Body of pancreas (tissue), 4 donors: ENCODE measurements around the gene SSTR1. TPM values are rescaled to one million over a fixed set of nuclear protein-coding genes. Genes with fewer than 3 reads are reported as not detected.

Experiments
- ATAC-seq: fragments of 150-250 bp; one replicate; pipeline ENCODE4 v1.9.1; 2016
- DNase-seq, 4 donors: peaks; one replicate each; pipeline ENCODE4 v3.0.0-alpha.2; 2019
- H3K27ac ChIP-seq, 4 donors: fragments of 200-600 bp; sonication (generic); 1 replicate in 3 of 4; 2 replicates in 1 of 4; pipeline versions ENCODE4 v1.5.1 to v1.6.1; 2016 to 2019; ENCODE audit warnings: mild to moderate bottlenecking in 1 of 4, mixed read lengths in 1 of 4, moderate library complexity in 1 of 4
- H3K27me3 ChIP-seq, 2 donors: fragments of 200-600 bp; sonication (generic); one replicate each; pipeline ENCODE4 v1.6.0; 2016; ENCODE audit warnings: mild to moderate bottlenecking in 1 of 2
- H3K36me3 ChIP-seq, 2 donors: fragments of 200-600 bp; sonication (generic); replicated peaks in 1 of 2; 2 replicates each; pipeline ENCODE4 v1.5.1; 2016; ENCODE audit warnings: low read depth in 2 of 2; ENCODE audit not compliant: insufficient read depth in 1 of 2
- H3K4me1 ChIP-seq: fragments of 200-600 bp; sonication (generic); one replicate; pipeline ENCODE4 v1.6.0; 2016
- H3K4me3 ChIP-seq, 2 donors: fragments of 200-600 bp; sonication (generic); 1 replicate in 1 of 2; 2 replicates in 1 of 2; pipeline ENCODE4 v1.5.1; 2016 to 2019
- H3K9me3 ChIP-seq, 3 donors: fragments of 200-600 bp; sonication (generic); 1 replicate in 2 of 3; 2 replicates in 1 of 3; pipeline ENCODE4 v1.5.1; 2016
- POLR2A ChIP-seq, 3 donors: fragments of 450-650 bp; IDR thresholded peaks; one replicate each; pipeline ENCODE4 v1.6.1; 2016; ENCODE audit warnings: antibody characterized with exemption in 3 of 3, mild to moderate bottlenecking in 2 of 3
- WGBS, 2 donors: methylation state at CpG; one replicate each; pipeline ENCODE4 v1.1.5; 2017; 5-methylcytosine and 5-hydroxymethylcytosine counted together
- intact Hi-C: fragments of 100-400 bp; cut with DNase I; formaldehyde crosslinking; loops from one replicate; pipeline ENCODE4 v1.15.1; 2023
- total RNA-seq, 2 donors: library from RNA; depleted of rRNA; stranded (reverse); fragments of >200 nt; gene quantifications; one replicate each; pipeline ENCODE4 v1.1.0, GENCODE V29; 2016
- TF ChIP-seq, protein P1 (sequence below), 7 experiments: fragments of 450-650 bp in 4 of 7; fragments of 200-600 bp in 3 of 7; sonication (generic) in 3 of 7; IDR thresholded peaks; one replicate each; pipeline ENCODE4 v1.5.1; 2016 to 2019; ENCODE audit warnings: antibody characterized with exemption in 7 of 7

The SSTR1 gene
- total RNA-seq, 2 donors from 2014 or later: 1.3 to 5.3 TPM

DNA sequence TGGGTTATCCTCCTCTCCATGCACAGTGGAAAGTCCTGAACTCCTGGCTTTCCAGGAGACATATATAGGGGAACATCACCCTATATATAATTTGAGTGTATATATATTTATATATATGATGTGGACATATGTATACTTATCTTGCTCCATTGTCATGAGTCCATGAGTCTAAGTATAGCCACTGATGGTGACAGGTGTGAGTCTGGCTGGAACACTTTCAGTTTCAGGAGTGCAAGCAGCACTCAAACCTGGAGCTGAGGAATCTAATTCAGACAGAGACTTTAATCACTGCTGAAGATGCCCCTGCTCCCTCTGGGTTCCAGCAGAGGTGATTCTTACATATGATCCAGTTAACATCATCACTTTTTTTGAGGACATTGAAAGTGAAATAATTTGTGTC lies 4.4 kb downstream of the SSTR1 start:
- H3K36me3 ChIP-seq: no peaks in the 10 kb centered on the region
- H3K27me3 ChIP-seq: no peaks in the 10 kb centered on the region
- no peaks in the 10 kb centered on the region for H3K9me3 ChIP-seq
- intact Hi-C loops: no loop called here
- no peak for TF ChIP-seq POLR2A (IDR thresholded peaks at IDR 0.05)
- TF ChIP-seq, protein P1, sequence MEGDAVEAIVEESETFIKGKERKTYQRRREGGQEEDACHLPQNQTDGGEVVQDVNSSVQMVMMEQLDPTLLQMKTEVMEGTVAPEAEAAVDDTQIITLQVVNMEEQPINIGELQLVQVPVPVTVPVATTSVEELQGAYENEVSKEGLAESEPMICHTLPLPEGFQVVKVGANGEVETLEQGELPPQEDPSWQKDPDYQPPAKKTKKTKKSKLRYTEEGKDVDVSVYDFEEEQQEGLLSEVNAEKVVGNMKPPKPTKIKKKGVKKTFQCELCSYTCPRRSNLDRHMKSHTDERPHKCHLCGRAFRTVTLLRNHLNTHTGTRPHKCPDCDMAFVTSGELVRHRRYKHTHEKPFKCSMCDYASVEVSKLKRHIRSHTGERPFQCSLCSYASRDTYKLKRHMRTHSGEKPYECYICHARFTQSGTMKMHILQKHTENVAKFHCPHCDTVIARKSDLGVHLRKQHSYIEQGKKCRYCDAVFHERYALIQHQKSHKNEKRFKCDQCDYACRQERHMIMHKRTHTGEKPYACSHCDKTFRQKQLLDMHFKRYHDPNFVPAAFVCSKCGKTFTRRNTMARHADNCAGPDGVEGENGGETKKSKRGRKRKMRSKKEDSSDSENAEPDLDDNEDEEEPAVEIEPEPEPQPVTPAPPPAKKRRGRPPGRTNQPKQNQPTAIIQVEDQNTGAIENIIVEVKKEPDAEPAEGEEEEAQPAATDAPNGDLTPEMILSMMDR (IDR thresholded peaks at IDR 0.05): no peak
- H3K4me3 ChIP-seq: no peak overlapping the region
- DNase-seq: no peak
- H3K27ac ChIP-seq: no peak overlapping the region
- H3K4me1 ChIP-seq: peaks cover 44% of the 10 kb centered on the region
- no peak for ATAC-seq

DNA sequence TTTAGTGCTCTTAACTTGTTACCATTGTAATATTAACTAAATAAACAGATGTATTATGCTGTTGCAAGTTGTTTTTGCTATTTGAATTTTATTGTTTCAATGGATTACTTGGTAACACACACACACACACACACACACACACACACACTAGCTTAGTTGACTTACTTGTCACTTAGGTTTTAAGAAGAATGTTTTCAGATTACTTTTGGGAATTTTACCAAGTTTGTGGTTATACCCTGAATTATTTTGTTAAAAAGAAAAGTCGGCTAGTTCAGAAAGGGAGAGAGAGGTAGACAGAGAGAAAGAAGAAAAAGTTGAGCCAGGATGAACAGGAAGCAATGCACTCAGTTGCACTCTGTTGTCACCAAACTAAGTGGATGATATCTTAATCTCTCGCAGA lies 5.3 kb downstream of the SSTR1 start:
- WGBS, 2 donors: 85 to 91% methylated on average over 2 of the region's 2 CpGs
- DNase-seq (no peak), ATAC-seq (no peak)
- TF ChIP-seq, protein P1 (IDR thresholded peaks at IDR 0.05): no peak
- no peak for TF ChIP-seq POLR2A (IDR thresholded peaks at IDR 0.05)
- H3K27me3 ChIP-seq: no peaks in the 10 kb centered on the region
- no peaks in the 10 kb centered on the region for H3K9me3 ChIP-seq
- H3K36me3 ChIP-seq: no peaks in the 10 kb centered on the region
- intact Hi-C loops: no loop called here
- no peak overlapping the region for H3K4me3 ChIP-seq
- H3K27ac ChIP-seq: no peak overlapping the region
- H3K4me1 ChIP-seq: peaks cover 36% of the 10 kb centered on the region

DNA sequence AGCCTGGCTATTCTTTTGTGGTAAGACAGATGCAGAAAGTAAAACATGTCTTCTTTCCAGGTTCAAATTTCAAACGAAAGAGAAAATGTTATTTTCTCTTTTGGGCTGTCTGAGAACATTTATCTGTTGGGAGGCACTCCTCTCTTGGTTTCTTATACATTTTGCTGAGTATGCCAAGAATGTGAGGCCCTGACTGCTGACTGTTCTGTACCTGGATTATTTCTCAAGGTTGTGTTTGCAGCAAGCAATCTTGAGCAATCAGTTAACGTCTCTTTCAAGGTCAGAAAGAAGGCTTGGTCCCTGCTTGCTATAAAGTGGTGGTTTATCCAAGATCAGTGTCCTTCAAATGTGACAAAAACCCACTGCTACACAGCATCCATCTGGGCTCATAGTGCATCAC lies 9.8 kb downstream of the SSTR1 start:
- no peaks in the 10 kb centered on the region for H3K27me3 ChIP-seq
- H3K9me3 ChIP-seq: no peaks in the 10 kb centered on the region
- 26 to 27% methylated on average over 2 of the region's 2 CpGs for WGBS, 2 donors
- no peak overlapping the region for H3K4me3 ChIP-seq
- intact Hi-C loops: no loop called here
- H3K36me3 ChIP-seq: no peaks in the 10 kb centered on the region
- no peak for TF ChIP-seq POLR2A (IDR thresholded peaks at IDR 0.05)
- TF ChIP-seq, protein P1 (IDR thresholded peaks at IDR 0.05): no peak
- peaks cover 3% of the 10 kb centered on the region for H3K4me1 ChIP-seq
- H3K27ac ChIP-seq: no peak overlapping the region
- DNase-seq: no peak
- no peak for ATAC-seq

DNA sequence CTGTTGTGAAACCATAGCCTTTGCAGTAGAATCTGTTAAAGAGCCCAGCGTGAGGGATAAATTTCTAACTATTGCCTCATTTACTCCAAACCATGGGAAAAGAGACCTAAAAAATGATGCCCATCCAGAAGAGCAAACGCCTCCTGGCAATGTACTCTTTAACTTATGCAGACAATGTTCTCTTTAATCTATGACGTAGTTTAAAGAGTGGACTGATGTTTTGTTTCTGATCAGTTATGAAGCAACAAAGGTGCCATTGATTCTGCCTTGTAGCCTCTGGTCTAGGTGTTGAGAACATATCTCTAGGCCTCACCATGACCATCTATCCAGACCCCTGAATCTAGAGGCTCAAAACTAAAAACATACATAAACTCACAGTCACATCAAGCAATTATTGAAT lies 13.4 kb downstream of the SSTR1 start:
- WGBS, 2 donors: 82 to 87% methylated on average over 3 of the region's 3 CpGs
- H3K27ac ChIP-seq: no peak overlapping the region
- H3K27me3 ChIP-seq: no peaks in the 10 kb centered on the region
- intact Hi-C loops: no loop called here
- H3K9me3 ChIP-seq: no peaks in the 10 kb centered on the region
- DNase-seq (no peak), ATAC-seq (no peak)
- TF ChIP-seq, protein P1 (IDR thresholded peaks at IDR 0.05): no peak
- TF ChIP-seq POLR2A (IDR thresholded peaks at IDR 0.05): no peak
- H3K4me1 ChIP-seq: no peaks in the 10 kb centered on the region
- no peak overlapping the region for H3K4me3 ChIP-seq
- no peaks in the 10 kb centered on the region for H3K36me3 ChIP-seq

DNA sequence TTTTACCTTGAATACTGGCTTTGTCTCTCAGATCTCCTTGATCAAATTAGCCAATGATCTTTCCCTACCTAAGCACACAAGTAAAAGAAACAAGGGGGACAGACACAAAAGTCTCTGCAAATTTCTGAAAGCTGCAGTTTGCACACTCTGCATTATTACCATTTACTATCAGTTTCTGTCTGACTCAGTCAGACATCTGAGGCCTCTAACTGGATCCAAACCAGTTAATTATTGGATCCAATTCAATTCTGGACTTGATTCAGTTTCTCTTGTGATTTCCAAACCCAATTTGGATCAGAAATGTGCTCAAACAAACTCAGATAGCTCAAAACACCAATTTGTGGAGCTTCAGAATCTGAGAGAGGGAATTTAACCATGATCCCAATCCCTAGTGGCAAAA lies 16.6 kb downstream of the SSTR1 start:
- ATAC-seq (no peak), DNase-seq (no peak)
- no peak for TF ChIP-seq POLR2A (IDR thresholded peaks at IDR 0.05)
- TF ChIP-seq, protein P1 (IDR thresholded peaks at IDR 0.05): no peak
- intact Hi-C loops: no loop called here
- H3K4me3 ChIP-seq: no peak overlapping the region
- no peak overlapping the region for H3K27ac ChIP-seq
- no peaks in the 10 kb centered on the region for H3K9me3 ChIP-seq
- H3K4me1 ChIP-seq: no peaks in the 10 kb centered on the region
- H3K36me3 ChIP-seq: no peaks in the 10 kb centered on the region
- no peaks in the 10 kb centered on the region for H3K27me3 ChIP-seq
